ENCODE data around the gene PIP5KL1. TPM values are rescaled to one million over a fixed set of nuclear protein-coding genes. Genes with fewer than 3 reads are reported as not detected.
A peak's percentile ranks its signal among the peaks of the same experiment; 100 is the strongest.

Gene PIP5KL1
- total RNA-seq, 1 experiment from 2014 or later: 16.8 TPM

DNA sequence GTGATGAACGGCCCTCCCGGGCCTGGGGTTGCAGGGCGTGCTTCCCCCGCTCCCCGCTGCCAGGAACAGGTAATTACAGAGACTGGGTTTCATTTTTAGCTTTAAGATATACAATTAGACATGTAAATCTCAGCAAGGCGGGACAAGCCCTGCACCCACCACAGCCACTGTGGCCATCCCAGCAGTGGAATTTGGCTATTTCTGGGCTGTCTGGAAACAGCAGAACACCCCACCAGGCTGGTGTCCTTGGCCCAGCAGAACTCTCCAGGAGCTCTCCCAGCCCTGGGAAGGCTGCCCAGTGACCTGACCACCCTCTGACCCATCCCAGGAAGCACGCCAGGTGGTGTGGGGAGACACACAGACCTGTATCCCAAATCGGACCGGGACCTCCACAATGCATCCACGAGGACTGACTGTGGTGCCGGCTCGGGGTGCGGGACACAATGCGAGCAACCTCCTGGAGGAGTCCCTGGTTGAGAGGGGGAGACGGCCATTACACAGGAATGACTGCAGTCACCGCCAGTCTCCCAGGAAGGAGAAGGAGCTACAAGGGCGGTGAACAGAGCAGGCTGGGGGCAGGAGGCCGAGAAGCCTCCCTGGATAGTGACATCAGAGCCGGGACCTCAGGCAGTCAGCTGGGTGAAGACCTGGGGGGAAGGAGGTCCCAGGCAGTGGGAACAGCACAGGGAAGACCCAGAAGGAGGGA is 32.9 kb upstream of the PIP5KL1 start (continued):
- TF ChIP-seq, protein P1, sequence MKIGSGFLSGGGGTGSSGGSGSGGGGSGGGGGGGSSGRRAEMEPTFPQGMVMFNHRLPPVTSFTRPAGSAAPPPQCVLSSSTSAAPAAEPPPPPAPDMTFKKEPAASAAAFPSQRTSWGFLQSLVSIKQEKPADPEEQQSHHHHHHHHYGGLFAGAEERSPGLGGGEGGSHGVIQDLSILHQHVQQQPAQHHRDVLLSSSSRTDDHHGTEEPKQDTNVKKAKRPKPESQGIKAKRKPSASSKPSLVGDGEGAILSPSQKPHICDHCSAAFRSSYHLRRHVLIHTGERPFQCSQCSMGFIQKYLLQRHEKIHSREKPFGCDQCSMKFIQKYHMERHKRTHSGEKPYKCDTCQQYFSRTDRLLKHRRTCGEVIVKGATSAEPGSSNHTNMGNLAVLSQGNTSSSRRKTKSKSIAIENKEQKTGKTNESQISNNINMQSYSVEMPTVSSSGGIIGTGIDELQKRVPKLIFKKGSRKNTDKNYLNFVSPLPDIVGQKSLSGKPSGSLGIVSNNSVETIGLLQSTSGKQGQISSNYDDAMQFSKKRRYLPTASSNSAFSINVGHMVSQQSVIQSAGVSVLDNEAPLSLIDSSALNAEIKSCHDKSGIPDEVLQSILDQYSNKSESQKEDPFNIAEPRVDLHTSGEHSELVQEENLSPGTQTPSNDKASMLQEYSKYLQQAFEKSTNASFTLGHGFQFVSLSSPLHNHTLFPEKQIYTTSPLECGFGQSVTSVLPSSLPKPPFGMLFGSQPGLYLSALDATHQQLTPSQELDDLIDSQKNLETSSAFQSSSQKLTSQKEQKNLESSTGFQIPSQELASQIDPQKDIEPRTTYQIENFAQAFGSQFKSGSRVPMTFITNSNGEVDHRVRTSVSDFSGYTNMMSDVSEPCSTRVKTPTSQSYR (CRISPR knock-in tag; IDR thresholded peaks at IDR 0.05): no peak
- TF ChIP-seq RORB (CRISPR knock-in tag; IDR thresholded peaks at IDR 0.05) (no peak), FOXJ3 (CRISPR knock-in tag; IDR thresholded peaks at IDR 0.05; ENCODE audit: borderline replicate concordance) (no peak), JAZF1 (CRISPR knock-in tag; IDR thresholded peaks at IDR 0.05) (no peak), NR3C1 (CRISPR knock-in tag; conservative IDR thresholded peaks at IDR 0.05; ENCODE audit: low read depth) (no peak), ZNF219 (CRISPR knock-in tag; IDR thresholded peaks at IDR 0.05; ENCODE audit: borderline replicate concordance) (no peak)

DNA sequence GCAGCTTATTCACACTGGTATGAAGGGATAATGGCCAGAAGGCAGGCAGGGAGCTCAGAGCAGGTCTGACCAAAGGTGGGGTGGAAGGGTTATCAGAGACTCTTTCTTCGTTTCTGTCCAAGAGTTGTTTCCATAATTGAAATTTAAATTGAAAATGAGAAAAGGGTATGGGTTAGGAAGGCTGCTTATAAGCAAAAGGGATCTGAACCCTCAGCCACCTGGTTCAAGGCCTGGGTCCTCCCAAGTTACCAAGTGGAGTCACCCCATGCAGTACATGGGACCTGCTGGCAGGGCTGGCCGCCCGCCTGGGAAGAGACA is 32.4 kb upstream of the PIP5KL1 start:
- CTCF ChIA-PET: interaction anchor here (1.2 to 3.6 kb wide), 5 partner anchors 8 to 228 kb away, joined by 4 to 43 read pairs (median 5); partner anchors contain the start of gene TOR2A
- Mint-ChIP-seq H3K9me3 (peaks cover 4% of the 10 kb centered on the region; the same call in 1 of the 2 replicates), H3K36me3 (no peaks in the 10 kb centered on the region), H3K27me3 (ENCODE audit: low read depth) (no peaks in the 10 kb centered on the region), H3K27ac (peak overlapping the region; percentile 72; the same call in 1 of the 2 replicates), H3K4me1 (peaks cover 68% of the 10 kb centered on the region), H3K4me3 (no peak overlapping the region)
- DNase-seq (ENCODE audit: low spot score): no peak
- no peak for TF ChIP-seq ZNF396 (CRISPR knock-in tag; IDR thresholded peaks at IDR 0.05; ENCODE audit: borderline replicate concordance)
- TF ChIP-seq, protein P2, sequence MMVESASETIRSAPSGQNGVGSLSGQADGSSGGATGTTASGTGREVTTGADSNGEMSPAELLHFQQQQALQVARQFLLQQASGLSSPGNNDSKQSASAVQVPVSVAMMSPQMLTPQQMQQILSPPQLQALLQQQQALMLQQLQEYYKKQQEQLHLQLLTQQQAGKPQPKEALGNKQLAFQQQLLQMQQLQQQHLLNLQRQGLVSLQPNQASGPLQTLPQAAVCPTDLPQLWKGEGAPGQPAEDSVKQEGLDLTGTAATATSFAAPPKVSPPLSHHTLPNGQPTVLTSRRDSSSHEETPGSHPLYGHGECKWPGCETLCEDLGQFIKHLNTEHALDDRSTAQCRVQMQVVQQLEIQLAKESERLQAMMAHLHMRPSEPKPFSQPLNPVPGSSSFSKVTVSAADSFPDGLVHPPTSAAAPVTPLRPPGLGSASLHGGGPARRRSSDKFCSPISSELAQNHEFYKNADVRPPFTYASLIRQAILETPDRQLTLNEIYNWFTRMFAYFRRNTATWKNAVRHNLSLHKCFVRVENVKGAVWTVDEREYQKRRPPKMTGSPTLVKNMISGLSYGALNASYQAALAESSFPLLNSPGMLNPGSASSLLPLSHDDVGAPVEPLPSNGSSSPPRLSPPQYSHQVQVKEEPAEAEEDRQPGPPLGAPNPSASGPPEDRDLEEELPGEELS (CRISPR knock-in tag; IDR thresholded peaks at IDR 0.05): no peak
- no peak for TF ChIP-seq RORB (CRISPR knock-in tag; IDR thresholded peaks at IDR 0.05)
- TF ChIP-seq JAZF1 (CRISPR knock-in tag; IDR thresholded peaks at IDR 0.05): no peak
- TF ChIP-seq, protein P3, sequence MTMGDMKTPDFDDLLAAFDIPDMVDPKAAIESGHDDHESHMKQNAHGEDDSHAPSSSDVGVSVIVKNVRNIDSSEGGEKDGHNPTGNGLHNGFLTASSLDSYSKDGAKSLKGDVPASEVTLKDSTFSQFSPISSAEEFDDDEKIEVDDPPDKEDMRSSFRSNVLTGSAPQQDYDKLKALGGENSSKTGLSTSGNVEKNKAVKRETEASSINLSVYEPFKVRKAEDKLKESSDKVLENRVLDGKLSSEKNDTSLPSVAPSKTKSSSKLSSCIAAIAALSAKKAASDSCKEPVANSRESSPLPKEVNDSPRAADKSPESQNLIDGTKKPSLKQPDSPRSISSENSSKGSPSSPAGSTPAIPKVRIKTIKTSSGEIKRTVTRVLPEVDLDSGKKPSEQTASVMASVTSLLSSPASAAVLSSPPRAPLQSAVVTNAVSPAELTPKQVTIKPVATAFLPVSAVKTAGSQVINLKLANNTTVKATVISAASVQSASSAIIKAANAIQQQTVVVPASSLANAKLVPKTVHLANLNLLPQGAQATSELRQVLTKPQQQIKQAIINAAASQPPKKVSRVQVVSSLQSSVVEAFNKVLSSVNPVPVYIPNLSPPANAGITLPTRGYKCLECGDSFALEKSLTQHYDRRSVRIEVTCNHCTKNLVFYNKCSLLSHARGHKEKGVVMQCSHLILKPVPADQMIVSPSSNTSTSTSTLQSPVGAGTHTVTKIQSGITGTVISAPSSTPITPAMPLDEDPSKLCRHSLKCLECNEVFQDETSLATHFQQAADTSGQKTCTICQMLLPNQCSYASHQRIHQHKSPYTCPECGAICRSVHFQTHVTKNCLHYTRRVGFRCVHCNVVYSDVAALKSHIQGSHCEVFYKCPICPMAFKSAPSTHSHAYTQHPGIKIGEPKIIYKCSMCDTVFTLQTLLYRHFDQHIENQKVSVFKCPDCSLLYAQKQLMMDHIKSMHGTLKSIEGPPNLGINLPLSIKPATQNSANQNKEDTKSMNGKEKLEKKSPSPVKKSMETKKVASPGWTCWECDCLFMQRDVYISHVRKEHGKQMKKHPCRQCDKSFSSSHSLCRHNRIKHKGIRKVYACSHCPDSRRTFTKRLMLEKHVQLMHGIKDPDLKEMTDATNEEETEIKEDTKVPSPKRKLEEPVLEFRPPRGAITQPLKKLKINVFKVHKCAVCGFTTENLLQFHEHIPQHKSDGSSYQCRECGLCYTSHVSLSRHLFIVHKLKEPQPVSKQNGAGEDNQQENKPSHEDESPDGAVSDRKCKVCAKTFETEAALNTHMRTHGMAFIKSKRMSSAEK (CRISPR knock-in tag; IDR thresholded peaks at IDR 0.05; ENCODE audit: borderline replicate concordance): no peak
- TF ChIP-seq TCF7 (CRISPR knock-in tag; IDR thresholded peaks at IDR 0.05; ENCODE audit: low read depth): no peak
- TF ChIP-seq PRRX2 (CRISPR knock-in tag; IDR thresholded peaks at IDR 0.05): no peak
- TF ChIP-seq NFATC4 (CRISPR knock-in tag; IDR thresholded peaks at IDR 0.05): no peak
- TF ChIP-seq ELF4 (CRISPR knock-in tag; IDR thresholded peaks at IDR 0.05; ENCODE audit: low read depth): no peak
- POLR2A ChIA-PET: no interaction called here
- no peak for ATAC-seq

DNA sequence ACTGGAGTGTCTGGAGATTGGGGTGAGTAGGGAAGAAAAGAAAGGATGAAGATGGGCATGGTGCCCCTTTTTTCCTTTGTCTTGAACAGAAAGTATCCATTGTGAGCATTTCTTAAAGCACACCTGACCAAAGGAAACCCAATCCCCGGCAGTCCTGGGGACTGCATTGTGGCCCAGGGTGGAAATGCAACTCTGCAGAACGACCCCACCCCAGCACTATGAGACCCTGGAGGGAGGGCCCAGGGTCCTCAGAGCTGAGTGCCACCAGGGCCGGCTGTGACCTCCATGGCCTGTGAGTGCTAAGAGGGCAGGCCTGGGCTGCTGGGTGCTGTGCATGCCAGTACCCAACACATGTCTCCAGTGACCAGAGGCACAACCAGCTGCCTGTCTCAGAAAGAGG is 31.7 kb upstream of the PIP5KL1 start:
- Mint-ChIP-seq H3K27me3 (ENCODE audit: low read depth) (no peaks in the 10 kb centered on the region), H3K36me3 (no peaks in the 10 kb centered on the region), H3K9me3 (peaks cover 4% of the 10 kb centered on the region; the same call in 1 of the 2 replicates), H3K4me1 (peaks cover 64% of the 10 kb centered on the region), H3K4me3 (no peak overlapping the region), H3K27ac (peak overlapping the region; percentile 96)
- peak; percentile 38 for ATAC-seq
- ChIA-PET CTCF (interaction anchor here (0.6 to 3.6 kb wide), 10 partner anchors 9 to 228 kb away, joined by 3 to 43 read pairs (median 6); partner anchors contain the start of gene TOR2A), POLR2A (no interaction called here)
- DNase-seq (ENCODE audit: low spot score): no peak
- TF ChIP-seq CREB1 (CRISPR knock-in tag; IDR thresholded peaks at IDR 0.05) (no peak), RORB (CRISPR knock-in tag; IDR thresholded peaks at IDR 0.05) (no peak), OVOL2 (CRISPR knock-in tag; IDR thresholded peaks at IDR 0.05; ENCODE audit: borderline replicate concordance) (no peak), ZNF423 (CRISPR knock-in tag; IDR thresholded peaks at IDR 0.05) (no peak), CREM (CRISPR knock-in tag; IDR thresholded peaks at IDR 0.05) (no peak), ELF4 (CRISPR knock-in tag; IDR thresholded peaks at IDR 0.05; ENCODE audit: low read depth) (no peak), NFATC4 (CRISPR knock-in tag; IDR thresholded peaks at IDR 0.05) (no peak), TP53 (CRISPR knock-in tag; IDR thresholded peaks at IDR 0.05) (no peak), ZNF138 (CRISPR knock-in tag; conservative IDR thresholded peaks at IDR 0.05) (no peak)
- TF ChIP-seq, protein P4, sequence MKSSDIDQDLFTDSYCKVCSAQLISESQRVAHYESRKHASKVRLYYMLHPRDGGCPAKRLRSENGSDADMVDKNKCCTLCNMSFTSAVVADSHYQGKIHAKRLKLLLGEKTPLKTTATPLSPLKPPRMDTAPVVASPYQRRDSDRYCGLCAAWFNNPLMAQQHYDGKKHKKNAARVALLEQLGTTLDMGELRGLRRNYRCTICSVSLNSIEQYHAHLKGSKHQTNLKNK (CRISPR knock-in tag; IDR thresholded peaks at IDR 0.05): no peak
- TF ChIP-seq, protein P5, sequence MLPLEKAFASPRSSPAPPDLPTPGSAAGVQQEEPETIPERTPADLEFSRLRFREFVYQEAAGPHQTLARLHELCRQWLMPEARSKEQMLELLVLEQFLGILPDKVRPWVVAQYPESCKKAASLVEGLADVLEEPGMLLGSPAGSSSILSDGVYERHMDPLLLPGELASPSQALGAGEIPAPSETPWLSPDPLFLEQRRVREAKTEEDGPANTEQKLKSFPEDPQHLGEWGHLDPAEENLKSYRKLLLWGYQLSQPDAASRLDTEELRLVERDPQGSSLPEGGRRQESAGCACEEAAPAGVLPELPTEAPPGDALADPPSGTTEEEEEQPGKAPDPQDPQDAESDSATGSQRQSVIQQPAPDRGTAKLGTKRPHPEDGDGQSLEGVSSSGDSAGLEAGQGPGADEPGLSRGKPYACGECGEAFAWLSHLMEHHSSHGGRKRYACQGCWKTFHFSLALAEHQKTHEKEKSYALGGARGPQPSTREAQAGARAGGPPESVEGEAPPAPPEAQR (CRISPR knock-in tag; IDR thresholded peaks at IDR 0.05): no peak
